DMS79 treated with DMSO at 0.1 percent for 48 hours (cell line): ENCODE data around the gene SPRY1.

Experiments
- DNase-seq: peaks from one replicate; lab custom pipeline; 2025; lab: John Stamatoyannopoulos, UW

SPRY1 gene, protein sequence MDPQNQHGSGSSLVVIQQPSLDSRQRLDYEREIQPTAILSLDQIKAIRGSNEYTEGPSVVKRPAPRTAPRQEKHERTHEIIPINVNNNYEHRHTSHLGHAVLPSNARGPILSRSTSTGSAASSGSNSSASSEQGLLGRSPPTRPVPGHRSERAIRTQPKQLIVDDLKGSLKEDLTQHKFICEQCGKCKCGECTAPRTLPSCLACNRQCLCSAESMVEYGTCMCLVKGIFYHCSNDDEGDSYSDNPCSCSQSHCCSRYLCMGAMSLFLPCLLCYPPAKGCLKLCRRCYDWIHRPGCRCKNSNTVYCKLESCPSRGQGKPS

DNA sequence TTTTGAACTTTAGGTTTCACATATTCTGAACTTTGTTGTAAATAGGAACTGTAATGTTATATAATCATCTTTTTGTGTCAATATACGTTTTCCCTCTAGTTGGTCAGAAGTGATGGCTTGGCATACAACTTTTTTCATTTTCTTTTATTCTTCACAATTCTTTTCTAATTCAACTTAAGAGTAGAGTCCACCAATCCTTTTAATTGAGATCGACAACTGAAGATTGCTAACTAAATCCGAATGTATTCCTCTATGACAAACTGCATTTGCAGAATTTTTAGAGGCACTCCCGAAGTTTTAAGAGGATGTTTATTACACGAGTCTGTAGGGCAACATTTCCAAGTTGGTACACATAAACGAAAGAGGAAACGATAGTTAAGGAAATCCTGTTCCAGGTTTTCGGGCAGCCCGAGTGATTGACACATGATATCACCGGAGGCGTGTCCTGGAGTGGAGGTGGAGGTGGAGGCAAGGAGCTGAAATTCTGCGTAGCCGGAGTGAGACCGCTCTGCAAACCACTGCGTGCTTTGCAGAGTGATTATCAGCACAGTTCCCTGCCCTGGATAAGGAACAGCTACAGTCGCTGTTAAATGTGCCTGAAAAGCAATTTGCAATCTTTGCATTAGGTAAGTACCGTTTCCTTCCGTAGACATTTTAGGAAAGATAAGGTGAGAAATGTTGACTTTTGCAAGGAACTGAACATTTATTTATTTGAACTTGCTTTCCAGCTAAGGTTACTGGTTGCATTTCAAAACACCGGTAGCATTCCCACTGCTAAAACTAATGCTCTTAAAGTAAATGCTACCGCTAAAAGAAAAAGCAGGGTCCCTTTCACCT, at the start of gene SPRY1:
Gene SPRY1, plus strand, starts transcription at position 489 of the 837 bp plus-strand sequence. CDS start 4,797 bp downstream, outside the sequence.
- peak; percentile 11 for DNase-seq

DNA sequence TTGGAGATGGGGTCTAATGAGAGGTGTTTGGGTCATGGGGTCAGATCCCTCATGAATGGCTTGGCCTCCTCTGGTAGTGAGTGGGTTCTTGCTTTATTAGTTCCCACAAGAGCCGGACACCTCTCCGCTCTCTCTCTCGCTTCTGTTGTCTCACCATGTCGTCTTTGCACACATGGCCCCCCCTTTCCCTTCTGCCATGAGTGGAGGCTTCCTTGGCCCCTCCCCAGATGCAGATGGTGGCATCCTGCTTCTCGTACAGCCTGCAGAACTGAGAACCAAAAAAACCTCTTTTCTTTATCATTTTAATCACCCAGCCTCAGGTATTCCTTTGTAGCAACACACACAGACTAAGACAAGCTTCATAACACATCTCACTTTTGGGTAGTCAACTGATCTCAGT, 49.6 kb upstream of the SPRY1 start:
- DNase-seq = no peak

DNA sequence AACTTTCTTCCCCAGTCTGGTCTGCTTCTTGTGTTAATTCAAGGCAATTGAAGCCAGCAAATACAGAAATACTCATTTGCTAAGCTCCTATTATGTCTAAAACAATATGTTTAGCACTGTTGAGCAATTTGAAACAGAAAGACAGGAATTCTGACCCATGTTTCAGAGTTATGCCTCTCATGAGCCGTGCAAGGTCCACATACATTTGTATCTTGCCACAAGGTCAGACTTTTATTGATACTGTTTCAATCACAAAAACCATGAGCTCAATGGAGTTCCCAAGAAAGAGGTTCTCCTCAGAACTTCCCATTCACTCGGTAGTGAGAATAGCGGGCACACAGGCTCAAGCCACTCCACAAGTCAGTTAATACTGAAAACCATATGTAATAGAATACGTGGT, 47.6 kb upstream of the SPRY1 start:
- DNase-seq = no peak

DNA sequence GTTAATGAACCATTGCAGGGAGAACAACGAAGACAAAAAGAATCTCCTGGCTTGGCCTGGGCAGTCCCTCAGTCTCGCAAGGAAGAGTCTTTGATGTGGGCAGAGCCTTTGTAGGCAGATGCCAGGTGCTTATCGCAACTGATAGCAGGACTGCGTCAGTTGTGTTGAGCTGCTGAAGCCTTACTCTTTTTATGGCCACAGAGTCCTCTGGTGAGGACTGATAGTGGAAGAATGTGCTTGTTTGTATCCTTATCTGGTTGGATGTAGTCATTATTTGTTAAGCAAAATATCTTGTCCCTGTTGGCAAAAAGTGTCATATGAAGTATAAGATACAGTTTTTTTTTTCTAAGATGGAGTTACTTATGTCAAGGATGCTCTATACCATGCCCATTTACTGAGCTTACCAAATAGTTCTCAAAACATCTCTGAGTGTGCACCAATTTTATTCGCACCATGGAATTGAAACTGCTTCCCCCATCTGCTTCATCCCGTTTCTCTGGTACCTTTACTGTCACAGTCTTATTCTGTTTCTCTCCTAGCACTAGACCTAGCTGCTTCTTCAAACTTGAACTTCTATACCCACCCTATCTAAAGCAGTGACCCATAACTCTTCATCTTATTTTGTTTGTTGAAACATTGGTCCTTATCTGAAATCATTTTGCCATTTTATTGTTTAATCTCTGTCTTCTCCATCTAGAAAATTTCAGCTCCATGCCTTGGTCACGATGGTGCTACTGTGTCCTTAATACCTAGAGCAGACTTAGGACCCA, 47.0 kb upstream of the SPRY1 start:
- DNase-seq = no peak

DNA sequence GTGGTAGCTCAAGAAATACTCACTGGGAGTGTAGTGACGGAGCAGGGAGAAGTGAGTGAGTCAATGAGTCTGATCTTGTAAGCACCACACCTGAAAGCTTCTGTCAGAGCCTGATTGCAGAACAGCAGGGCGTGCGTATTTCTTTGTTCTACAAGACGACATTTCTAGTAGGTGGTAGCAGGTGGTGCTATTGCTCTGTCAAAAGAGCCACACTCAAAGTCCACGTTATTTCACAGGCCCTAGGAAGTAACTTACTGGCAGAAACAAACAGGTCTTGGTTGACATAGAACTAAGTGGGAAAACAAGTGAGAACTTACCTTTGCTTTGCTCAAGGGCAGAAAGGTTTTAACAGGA, 46.4 kb upstream of the SPRY1 start:
- no peak for DNase-seq

GRCh38 chr4:123350726-123351125, 45.9 kb upstream of the SPRY1 start:
- DNase-seq = no peak

- no peak for DNase-seq
Observed at GRCh38 chr4:123351713-123352112, 44.9 kb upstream of the SPRY1 start.

- no peak for DNase-seq
Observed at GRCh38 chr4:123352240-123352945, 44.2 kb upstream of the SPRY1 start.

- DNase-seq = no peak
Observed at GRCh38 chr4:123352966-123353365, 43.6 kb upstream of the SPRY1 start.

GRCh38 chr4:123353656-123354055, 42.9 kb upstream of the SPRY1 start:
- no peak for DNase-seq

DNA sequence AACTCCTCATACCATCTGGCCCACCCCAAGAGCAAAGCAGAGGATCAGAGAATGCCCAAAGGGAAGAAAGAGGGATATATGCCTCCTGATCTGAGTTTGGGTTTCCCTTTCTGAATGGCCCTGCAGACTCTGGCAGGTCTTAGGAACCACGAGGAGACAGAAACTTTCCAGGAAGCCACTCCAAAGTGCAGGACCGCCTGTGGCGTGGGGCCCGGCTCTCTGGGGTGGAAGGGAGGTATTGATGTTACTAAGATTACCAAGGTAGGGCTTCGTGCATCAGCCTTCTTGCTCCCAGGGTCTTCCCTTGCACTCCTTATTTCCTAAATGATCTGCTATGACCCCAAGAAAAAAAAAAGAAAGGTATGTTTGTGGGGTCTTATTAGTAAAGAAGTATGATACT, 41.9 kb upstream of the SPRY1 start:
- no peak for DNase-seq

DNA sequence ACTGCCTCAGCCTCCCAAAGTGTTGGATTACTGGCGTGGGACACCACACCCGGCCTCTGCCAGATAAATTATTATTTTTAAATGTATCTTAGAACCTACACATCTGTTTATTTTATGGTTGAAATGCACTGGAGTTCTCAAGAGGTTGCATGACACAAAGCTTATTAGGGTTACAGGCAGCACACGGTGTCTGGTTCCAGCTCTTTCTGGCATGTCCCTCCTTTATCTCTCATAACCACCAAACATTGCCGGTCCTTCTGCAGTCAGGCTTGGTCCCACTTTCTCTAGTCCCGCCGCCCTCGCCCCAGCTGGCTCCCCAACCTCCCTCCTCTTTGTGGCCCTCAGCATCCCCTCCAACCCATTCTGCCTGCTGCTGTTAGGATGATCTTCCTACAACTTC, 39.7 kb upstream of the SPRY1 start:
- no peak for DNase-seq

GRCh38 chr4:123359449-123360315, 36.9 kb upstream of the SPRY1 start:
- DNase-seq = no peak

- no peak for DNase-seq
Observed at GRCh38 chr4:123361195-123361861, 35.3 kb upstream of the SPRY1 start.

DNA sequence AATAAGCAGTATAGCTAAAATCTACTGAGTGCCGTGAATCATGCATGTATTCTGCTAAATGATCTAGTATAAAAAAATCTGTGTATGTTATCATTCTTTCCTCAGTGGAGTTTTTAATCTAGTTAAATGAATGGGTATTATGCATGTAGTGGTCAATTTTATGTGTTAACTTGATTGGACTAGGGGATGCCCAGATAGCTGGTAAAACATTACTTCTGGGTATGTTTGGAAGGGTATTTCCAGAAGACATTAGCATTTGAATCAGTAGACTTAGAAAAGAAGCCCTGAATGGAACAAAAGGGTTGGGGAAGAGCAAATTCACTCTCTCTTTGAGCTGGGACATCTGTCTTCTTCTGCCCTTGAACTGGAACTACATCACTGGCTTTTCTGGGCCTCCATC, 34.5 kb upstream of the SPRY1 start:
- DNase-seq = no peak

- no peak for DNase-seq
Observed at GRCh38 chr4:123363729-123364128, 32.9 kb upstream of the SPRY1 start.

DNA sequence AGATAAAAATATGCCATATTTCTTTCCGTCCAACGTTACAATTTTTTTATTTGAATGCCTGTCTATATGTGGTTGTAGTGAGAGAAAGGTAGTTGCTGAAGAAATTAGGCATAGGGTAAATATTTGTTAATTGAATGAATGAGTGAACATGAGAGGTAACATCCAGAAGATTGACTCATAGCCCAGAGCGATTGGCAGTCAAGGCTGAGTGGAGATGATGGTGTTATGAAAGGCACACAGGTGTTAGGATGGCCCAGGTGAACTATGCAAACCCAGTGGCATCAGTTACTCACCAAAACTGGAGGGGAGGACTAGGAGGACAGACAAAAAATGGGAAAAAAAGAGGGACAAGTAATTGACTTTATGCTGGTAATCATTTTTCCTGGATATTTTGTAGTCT, 31.7 kb upstream of the SPRY1 start:
- no peak for DNase-seq

- no peak for DNase-seq
Observed at GRCh38 chr4:123365412-123365811, 31.2 kb upstream of the SPRY1 start.

DNA sequence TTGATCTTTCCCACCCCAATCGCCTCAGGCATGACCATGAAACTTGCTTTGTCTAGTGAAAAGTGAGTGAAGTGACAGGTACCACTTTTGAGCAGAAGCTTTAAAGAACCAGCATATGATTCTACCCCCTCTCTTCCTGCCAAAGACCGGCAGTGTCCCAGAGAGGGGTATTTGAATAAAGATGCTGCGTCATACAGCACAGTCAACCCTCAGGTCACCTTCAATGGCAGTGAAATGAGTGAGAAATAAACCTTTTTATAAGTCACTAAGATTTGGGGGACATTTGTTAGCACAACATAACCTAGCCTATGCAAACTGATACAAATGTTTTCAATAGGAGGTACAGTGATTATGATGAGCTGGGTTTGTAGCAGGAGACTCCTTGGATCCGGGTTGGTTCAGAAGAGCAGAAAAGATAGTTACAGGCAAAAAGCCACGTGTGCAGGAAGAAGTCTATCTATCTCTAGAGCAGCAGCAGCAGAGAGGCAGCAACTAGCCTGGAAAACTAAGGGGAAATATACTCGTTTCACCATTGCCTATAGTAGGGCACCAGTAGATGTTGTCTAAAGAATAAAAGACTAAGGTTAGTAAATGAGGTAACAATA, 30.3 kb upstream of the SPRY1 start:
- DNase-seq = no peak

GRCh38 chr4:123378794-123379193, 17.8 kb upstream of the SPRY1 start:
- DNase-seq = no peak
